OCI-LY1 (cell line): ENCODE results near the gene BPTF.
"Not testable (repeated sequence)": the region's sequence is repeated elsewhere in the genome, so short reads cannot be mapped to it uniquely, and the experiment has no call there.

Experiments
- H2AFZ ChIP-seq: fragments of 200-600 bp; sonication (generic), shearing (Covaris generic); 2 replicates; pipeline ENCODE4 v1.6.0; 2014; ENCODE audit warnings: antibody characterized with exemption, mild to moderate bottlenecking, low read length
- H3F3A ChIP-seq: fragments of 200-600 bp; sonication (generic), shearing (Covaris generic); 2 replicates; pipeline ENCODE4 v1.6.0; 2014; ENCODE audit warnings: mild to moderate bottlenecking, antibody characterized with exemption, low read length, moderate library complexity; ENCODE audit not compliant: insufficient read depth
- H3K27ac ChIP-seq: fragments of 200-600 bp; sonication (generic); 2 replicates; pipeline ENCODE4 v1.5.1; 2014; ENCODE audit warnings: low read length, mixed run types, mild to moderate bottlenecking, low read depth; ENCODE audit not compliant: poor library complexity, severe bottlenecking
- H3K27me3 ChIP-seq: fragments of 200-600 bp; sonication (generic); 2 replicates; pipeline ENCODE4 v1.6.0; 2014; ENCODE audit warnings: antibody characterized with exemption, mild to moderate bottlenecking, low read length, moderate library complexity; ENCODE audit not compliant: insufficient read depth
- H3K36me3 ChIP-seq: fragments of 200-600 bp; sonication (generic); 2 replicates; pipeline ENCODE4 v1.6.1; 2014; ENCODE audit warnings: mild to moderate bottlenecking, antibody characterized with exemption, low read length, moderate library complexity, mixed read lengths; ENCODE audit not compliant: insufficient read depth
- H3K4me1 ChIP-seq: fragments of 200-600 bp; sonication (generic); 2 replicates; pipeline ENCODE4 v1.5.1; 2014; ENCODE audit warnings: mild to moderate bottlenecking, low read length, moderate library complexity; ENCODE audit not compliant: insufficient read depth, severe bottlenecking
- H3K4me2 ChIP-seq: fragments of 200-600 bp; sonication (generic), shearing (Covaris generic); 2 replicates; pipeline ENCODE4 v1.6.1; 2014; ENCODE audit warnings: low read length
- H3K4me3 ChIP-seq: fragments of 200-600 bp; sonication (generic); 2 replicates; pipeline ENCODE4 v1.5.1; 2014; ENCODE audit warnings: low read length, low read depth, mild to moderate bottlenecking, mixed read lengths; ENCODE audit not compliant: poor library complexity, severe bottlenecking
- H3K79me2 ChIP-seq: fragments of 200-600 bp; shearing (Covaris generic); 2 replicates; pipeline ENCODE4 v1.6.1; 2016; ENCODE audit warnings: mixed run types, low read length, mixed read lengths; ENCODE audit not compliant: insufficient read depth
- H3K9ac ChIP-seq: fragments of 200-600 bp; sonication (generic), shearing (Covaris generic); 2 replicates; pipeline ENCODE4 v1.6.1; 2014; ENCODE audit warnings: mild to moderate bottlenecking, low read length, mixed read lengths
- H3K9me2 ChIP-seq: fragments of 200-600 bp; sonication (generic), shearing (Covaris generic); 2 replicates; pipeline ENCODE4 v1.6.1; 2014; ENCODE audit warnings: low read depth, mild to moderate bottlenecking, low read length, mixed read lengths
- H3K9me3 ChIP-seq: fragments of 200-600 bp; shearing (Covaris generic); 2 replicates; pipeline ENCODE4 v1.6.1; 2014; ENCODE audit warnings: low read length, mixed read lengths
- H4K20me1 ChIP-seq: fragments of 200-600 bp; sonication (generic), shearing (Covaris generic); 2 replicates; pipeline ENCODE4 v1.6.0; 2016; ENCODE audit warnings: mild to moderate bottlenecking, low read length; ENCODE audit not compliant: insufficient read depth
- CTCF ChIP-seq: fragments of 200-600 bp; sonication (generic), shearing (Covaris generic); IDR thresholded peaks from 2 replicates; pipeline ENCODE4 v1.5.1; 2017; ENCODE audit warnings: mild to moderate bottlenecking, antibody characterized with exemption, low read length, moderate library complexity, mixed read lengths
- EZH2 ChIP-seq: fragments of 200-600 bp; sonication (generic), shearing (Covaris generic); IDR thresholded peaks from 2 replicates; pipeline ENCODE4 v1.8.0; 2017; ENCODE audit warnings: borderline replicate concordance, mixed run types, mild to moderate bottlenecking, antibody characterized with exemption, low read length, moderate library complexity, mixed read lengths

The BPTF gene

GRCh38 chr17:67993998-67994361 is 168.7 kb downstream of the BPTF start:
- Histone ChIP-seq H3K79me2 (no peaks in the 10 kb centered on the region), H3K27ac (peak overlapping the region; percentile 68), H3K27me3 (no peaks in the 10 kb centered on the region), H2AFZ (no peak overlapping the region), H3K9me2 (no peaks in the 10 kb centered on the region), H3K36me3 (no peaks in the 10 kb centered on the region), H3K9ac (peak overlapping the region; percentile 74), H3F3A (no peaks in the 10 kb centered on the region; the same call in 1 of the 2 replicates), H3K4me2 (peak overlapping the region; percentile 83), H3K4me3 (peak overlapping the region; percentile 75), H4K20me1 (no peaks in the 10 kb centered on the region), H3K9me3 (no peaks in the 10 kb centered on the region), H3K4me1 (peaks cover 35% of the 10 kb centered on the region)
- no peak for TF ChIP-seq CTCF
- no peak for TF ChIP-seq EZH2

- no peaks in the 10 kb centered on the region for H3K9me2 ChIP-seq
- no peak for TF ChIP-seq CTCF
- TF ChIP-seq EZH2, result no peak
- H3K4me3 ChIP-seq, result peak overlapping the region; percentile 75
- H3F3A ChIP-seq, result no peaks in the 10 kb centered on the region; the same call in 1 of the 2 replicates
- peaks cover 35% of the 10 kb centered on the region for H3K4me1 ChIP-seq
- H4K20me1 ChIP-seq, result no peaks in the 10 kb centered on the region
- peak overlapping the region; percentile 82 for H3K4me2 ChIP-seq
- H2AFZ ChIP-seq, result no peak overlapping the region
- peak overlapping the region; percentile 57 for H3K9ac ChIP-seq
- no peaks in the 10 kb centered on the region for H3K9me3 ChIP-seq
- no peaks in the 10 kb centered on the region for H3K27me3 ChIP-seq
- H3K36me3 ChIP-seq, result no peaks in the 10 kb centered on the region
- H3K27ac ChIP-seq, result no peak overlapping the region
- H3K79me2 ChIP-seq, result no peaks in the 10 kb centered on the region
Observed at GRCh38 chr17:67994817-67995569, 169.7 kb downstream of the BPTF start.

GRCh38 chr17:67995570-67996263 is 170.4 kb downstream of the BPTF start:
- peak overlapping the region; percentile 82 for H3K4me2 ChIP-seq

DNA sequence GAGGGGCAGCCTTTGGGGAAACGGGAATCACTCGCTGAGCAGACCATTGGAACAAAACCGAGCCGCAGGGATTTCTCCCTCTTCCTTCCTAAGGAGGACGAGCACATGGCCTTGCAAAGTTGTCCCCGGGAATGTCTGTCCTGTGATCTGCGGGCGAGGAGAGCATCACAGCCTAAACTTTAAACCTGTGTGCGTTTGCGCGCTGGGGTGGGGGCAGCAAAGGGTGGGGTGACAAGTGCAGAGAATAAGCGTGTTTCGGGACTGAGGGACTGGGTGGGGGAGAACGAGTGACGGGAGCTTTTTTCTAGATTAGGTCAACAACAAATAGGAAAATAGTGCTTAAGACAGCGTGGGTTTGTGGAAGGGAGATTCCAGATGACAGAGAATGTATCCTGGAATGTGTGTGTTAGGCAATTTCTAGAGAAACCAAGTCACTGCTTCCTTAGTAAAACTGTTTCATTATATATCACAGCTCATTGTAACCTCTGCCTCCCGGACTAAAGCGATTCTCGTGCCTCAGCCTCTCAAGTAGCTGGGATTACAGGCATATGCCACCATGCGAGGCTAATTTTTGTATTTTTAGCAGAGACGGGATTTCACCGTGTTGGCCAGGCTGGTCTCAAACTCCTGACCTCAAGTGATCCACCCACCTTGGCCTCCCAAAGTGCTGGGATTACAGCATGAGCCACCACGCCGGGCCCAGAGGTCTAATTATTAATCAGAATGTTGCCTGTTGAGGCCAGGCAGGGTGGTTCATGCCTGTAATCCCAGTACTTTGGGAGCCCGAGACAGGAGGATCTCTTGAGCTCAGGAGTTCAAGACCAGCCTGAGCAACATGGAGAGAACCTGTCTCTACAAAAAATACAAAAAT is 171.2 kb downstream of the BPTF start, which contains the start of gene C17orf58:
Gene C17orf58 (minus strand): TSS at position 169 of the 871 bp plus-strand sequence. CDS start 271 bp downstream, outside the sequence.
- H4K20me1 ChIP-seq, H3K79me2 ChIP-seq, H3K9me2 ChIP-seq, H2AFZ ChIP-seq, H3K36me3 ChIP-seq, H3K9me3 ChIP-seq, H3F3A ChIP-seq, H3K27ac ChIP-seq, H3K27me3 ChIP-seq: not testable (repeated sequence)
- peak within 1 kb of the TSS; percentile 75 for H3K4me3 ChIP-seq
- H3K4me2 ChIP-seq, result peak within 1 kb of the TSS; percentile 82
- peak within 1 kb of the TSS; percentile 57 for H3K9ac ChIP-seq
- peaks cover 35% of the 10 kb centered on the region for H3K4me1 ChIP-seq

More at GRCh38 chr17:67995570-67996263, 170.4 kb downstream of the BPTF start:
- Histone ChIP-seq H3K9ac (peak overlapping the region; percentile 57), H4K20me1 (no peaks in the 10 kb centered on the region), H3K36me3 (no peaks in the 10 kb centered on the region), H3K9me3 (no peaks in the 10 kb centered on the region), H3K4me3 (peak overlapping the region; percentile 75), H3F3A (no peaks in the 10 kb centered on the region; the same call in 1 of the 2 replicates), H3K4me1 (peaks cover 35% of the 10 kb centered on the region), H3K9me2 (no peaks in the 10 kb centered on the region), H3K79me2 (no peaks in the 10 kb centered on the region), H2AFZ (no peak overlapping the region), H3K27me3 (no peaks in the 10 kb centered on the region), H3K27ac (no peak overlapping the region)
- TF ChIP-seq EZH2 (no peak), CTCF (peak; percentile 44)
